K562 (cell line): Measurements from ENCODE around the gene LRMDA. TPM values are rescaled to one million over a fixed set of nuclear protein-coding genes. Genes with fewer than 3 reads are reported as not detected.

Source experiments
- ATAC-seq: fragments of 200-7000 bp; cut with Tn5 transposase; 3 replicates; pipeline ENCODE4 v1.9.1; 2020; ENCODE audit warnings: moderate library complexity
- BruUV-seq: library from RNA; stranded (reverse); fragments of 400-500 nt; replicated peaks from 2 replicates; lab custom pipeline; 2021; lab: Mats Ljungman, UMichigan
- CTCF ChIA-PET: fragments of 300-600 bp; formaldehyde crosslinking; extraction: SDS; loops from one replicate; lab custom pipeline; 2021; ENCODE audit warnings: low intra/inter-chr PET ratio; lab: Yijun Ruan, JAX
- POLR2A ChIA-PET: fragments of 300-600, 350-650 bp; sonication (Branson Sonifier 250); formaldehyde crosslinking; extraction: SDS; loops from one replicate; lab custom pipeline; 2021; ENCODE audit warnings: antibody characterized with exemption, inconsistent platforms; lab: Yijun Ruan, JAX
- DNase-seq, 4 experiments: peaks; one replicate each; pipeline versions ENCODE4 v3.0.0 to v3.0.0-alpha.2; 2011 to 2018; ENCODE audit warnings: low spot score in 3 of 4, mixed read lengths in 3 of 4; ENCODE audit errors: extremely low read depth in 1 of 4
- FAIRE-seq: peaks from 2 replicates; lab custom pipeline; 2011; peaks lifted over from hg19 to GRCh38; lab: Jason Lieb, UNC
- H2AFZ ChIP-seq: 2 replicates; pipeline ENCODE4 v1.6.0; 2011; ENCODE audit warnings: low read depth, low read length, control low read depth, inconsistent platforms
- H3K27ac ChIP-seq: fragments of 200-600 bp; 3 replicates; pipeline ENCODE4 v1.8.0; 2011; ENCODE audit warnings: low read depth, mild to moderate bottlenecking, control low read depth, inconsistent platforms, low read length, moderate library complexity, mixed read lengths; ENCODE audit errors: extremely low read depth
- H3K27me3 ChIP-seq, 2 experiments: fragments of 300-600 bp in 1 of 2; 2 replicates in 1 of 2; 3 replicates in 1 of 2; pipeline versions ENCODE4 v1.6.0 to v1.8.0; 2011; ENCODE audit warnings: inconsistent platforms in 2 of 2, low read length in 2 of 2, mild to moderate bottlenecking in 1 of 2, mixed read lengths in 1 of 2, moderate library complexity in 1 of 2; ENCODE audit not compliant: control insufficient read depth in 2 of 2, insufficient read depth in 2 of 2
- H3K36me3 ChIP-seq: fragments of 300-600 bp; 3 replicates; pipeline ENCODE4 v1.8.0; 2011; ENCODE audit warnings: mild to moderate bottlenecking, low read length, inconsistent platforms; ENCODE audit not compliant: control insufficient read depth, insufficient read depth
- H3K4me1 ChIP-seq, 2 experiments: fragments of 200-600 bp in 1 of 2; replicated peaks in 1 of 2; 2 replicates in 1 of 2; 3 replicates in 1 of 2; pipeline versions ENCODE4 v1.5.1 to v1.8.0; 2011; ENCODE audit warnings: inconsistent platforms in 2 of 2, low read length in 2 of 2, mild to moderate bottlenecking in 1 of 2, mixed read lengths in 1 of 2, moderate library complexity in 1 of 2; ENCODE audit not compliant: control insufficient read depth in 2 of 2, insufficient read depth in 2 of 2
- H3K4me2 ChIP-seq: 2 replicates; pipeline ENCODE4 v1.6.1; 2011; ENCODE audit warnings: low read length, control low read depth, inconsistent platforms, mixed read lengths; ENCODE audit not compliant: insufficient read depth
- H3K4me3 ChIP-seq: fragments of 200-600 bp; sonication (generic), shearing (Covaris generic); 2 replicates; pipeline ENCODE4 v1.5.1; 2016; ENCODE audit warnings: control low read depth, inconsistent platforms
- H3K79me2 ChIP-seq: fragments of 200-600 bp; 3 replicates; pipeline ENCODE4 v1.8.0; 2011; ENCODE audit warnings: low read length, inconsistent platforms; ENCODE audit not compliant: control insufficient read depth, insufficient read depth
- H3K9ac ChIP-seq, 2 experiments: 2 replicates each; pipeline versions ENCODE4 v1.6.0 to v1.6.1; 2011; ENCODE audit warnings: low read depth in 2 of 2, low read length in 2 of 2, control low read depth in 1 of 2, inconsistent platforms in 1 of 2, mild to moderate bottlenecking in 1 of 2, mixed read lengths in 1 of 2; ENCODE audit not compliant: insufficient read depth in 1 of 2
- H3K9me1 ChIP-seq: one replicate; pipeline ENCODE4 v1.6.0; 2011; ENCODE audit warnings: inconsistent platforms, mild to moderate bottlenecking, low read length, moderate library complexity; ENCODE audit not compliant: control insufficient read depth, insufficient read depth
- H3K9me3 ChIP-seq: replicated peaks from 2 replicates; pipeline ENCODE4 v1.5.1; 2011; ENCODE audit warnings: low read depth, low read length, inconsistent platforms; ENCODE audit not compliant: control insufficient read depth, insufficient read depth
- H4K20me1 ChIP-seq: replicated peaks from 2 replicates; pipeline ENCODE4 v1.6.1; 2011; ENCODE audit warnings: low read length, inconsistent platforms, mixed read lengths; ENCODE audit not compliant: control insufficient read depth, insufficient read depth
- BCOR ChIP-seq: fragments of 450-650 bp; IDR thresholded peaks from 2 replicates; pipeline ENCODE4 v1.6.1; 2016
- E2F5 ChIP-seq: sonication (generic); formaldehyde crosslinking; IDR thresholded peaks from 2 replicates; pipeline ENCODE4 v1.8.0; 2022; ENCODE audit warnings: mild to moderate bottlenecking, missing genetic modification reagents
- FOXP1 ChIP-seq: sonication (generic); formaldehyde crosslinking; IDR thresholded peaks from 2 replicates; pipeline ENCODE4 v1.8.0; 2022; ENCODE audit warnings: mild to moderate bottlenecking, missing genetic modification reagents
- KLF16 ChIP-seq: IDR thresholded peaks from 2 replicates; pipeline ENCODE4 v1.6.1; 2016; ENCODE audit warnings: antibody characterized with exemption
- MYC ChIP-seq, 2 experiments: fragments of 250-450 bp in 1 of 2; sonication (Bioruptor Pico) in 1 of 2; IDR thresholded peaks; 2 replicates each; pipeline versions ENCODE4 v1.5.1 to v1.6.1; 2012 to 2021; ENCODE audit warnings: low read depth in 2 of 2, borderline replicate concordance in 1 of 2, improper control_type of control experiment in 1 of 2, low read length in 1 of 2, mild to moderate bottlenecking in 1 of 2, moderate library complexity in 1 of 2
- PRDM10 ChIP-seq: fragments of 450-650 bp; IDR thresholded peaks from 2 replicates; pipeline ENCODE4 v1.6.1; 2018; ENCODE audit not compliant: partially characterized antibody
- SMAD4 ChIP-seq: fragments of 250-450 bp; sonication (Bioruptor Pico); conservative IDR thresholded peaks from 2 replicates; pipeline ENCODE4 v1.8.0; 2021; ENCODE audit warnings: inconsistent platforms, mild to moderate bottlenecking, moderate library complexity
- ZNF311 ChIP-seq: fragments of 250-450 bp; sonication (Bioruptor Pico); IDR thresholded peaks from 2 replicates; pipeline ENCODE4 v1.4.0; 2020; ENCODE audit warnings: mild to moderate bottlenecking, moderate library complexity
- WGBS: fragments of 100-300 bp; shearing (Covaris generic); methylation state at CpG from one replicate; pipeline ENCODE4 v1.1.6; 2016; ENCODE audit warnings: low coverage, mixed read lengths; ENCODE audit not compliant: insufficient coverage; ENCODE audit errors: missing lambda C conversion rate; 5-methylcytosine and 5-hydroxymethylcytosine counted together
- in situ Hi-C: fragments of 300-500 bp; cut with MboI; formaldehyde crosslinking; loops from 4 replicates; pipeline ENCODE4 v1.15.0; 2018; ENCODE audit warnings: inconsistent platforms, mixed read lengths
- intact Hi-C: fragments of 100-400 bp; cut with micrococcal nuclease; formaldehyde crosslinking; loops from 2 replicates; pipeline ENCODE4 v1.14.2; 2022
- polyA plus RNA-seq, 8 experiments: library from polyadenylated mRNA; depleted of rRNA in 4 of 8; stranded (reverse) in 5 of 8; unstranded in 3 of 8; fragments of >200 nt; fragmentation: Nextera tagmentation in 2 of 8; fragmentation: Illumina TruSeq in 1 of 8; extraction: Ambion mirVana in 2 of 8; extraction: Trizol in 1 of 8; gene quantifications; 2 replicates each; pipeline versions ENCODE4 v1.2.1 to v1.2.3, GENCODE V29; 2011 to 2014; ENCODE audit warnings: inconsistent platforms in 1 of 8, missing spikeins in 1 of 8
- total RNA-seq, 7 experiments: library from RNA; depleted of rRNA in 6 of 7; stranded (reverse); fragments of >200 nt in 6 of 7; fragmentation: Illumina TruSeq in 2 of 7; extraction: Trizol in 2 of 7; gene quantifications; 2 replicates each; pipeline versions ENCODE4 v1.2.1 to v1.2.3, GENCODE V29; 2011 to 2021; ENCODE audit warnings: low replicate concordance in 1 of 7
- TF ChIP-seq, protein P1 (sequence below): sonication (generic); formaldehyde crosslinking; IDR thresholded peaks from 2 replicates; pipeline ENCODE4 v1.8.0; 2023; ENCODE audit warnings: mild to moderate bottlenecking, missing genetic modification reagents

The LRMDA gene
- total and polyA plus RNA-seq, 9 of the 15 experiments (the other 6 are each of a cell fraction or from before 2014, with no cell fraction given), result 0.25 TPM; not detected in 8

DNA sequence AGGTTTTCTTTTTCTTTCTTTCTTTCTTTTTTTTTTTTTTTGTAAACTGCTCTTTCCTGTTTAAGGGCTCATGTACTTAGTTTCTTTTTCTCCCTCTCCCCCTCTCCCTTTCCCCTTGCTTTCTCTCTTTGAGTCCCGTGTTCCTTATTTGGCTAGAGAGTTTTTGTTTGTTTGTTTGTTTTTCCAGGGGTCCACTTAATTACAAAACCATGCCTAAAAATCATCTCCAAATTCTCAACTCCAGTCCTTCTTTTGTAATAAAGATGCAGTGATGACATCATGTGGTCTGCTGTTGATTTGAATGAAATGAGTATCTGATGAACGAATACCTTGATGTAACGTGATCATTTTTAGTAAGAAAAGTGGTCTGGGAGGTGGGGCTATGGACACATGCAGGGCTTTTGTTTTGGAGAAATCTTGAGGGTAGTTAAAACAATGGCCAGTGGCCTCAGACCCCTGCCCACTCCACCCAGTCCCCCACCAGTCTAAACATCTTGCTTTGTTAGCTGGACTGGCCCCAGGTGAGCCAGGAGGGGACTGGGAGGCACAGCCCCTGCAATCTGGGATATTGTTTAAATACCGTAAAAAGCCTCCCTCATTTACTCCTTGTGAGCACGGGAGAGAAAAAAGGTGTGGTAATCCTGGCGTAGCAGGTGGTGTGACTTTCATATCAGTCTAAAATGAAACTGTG, 165.7 kb downstream of the LRMDA start:
- Histone ChIP-seq H3K4me1 (no peaks in the 10 kb centered on the region), H3K9me3 (no peaks in the 10 kb centered on the region), H3K9ac (no peak overlapping the region), H2AFZ (no peak overlapping the region), H3K27me3 (peaks cover 4 to 17% of the 10 kb centered on the region in 2 experiments; a peak in 4 of 5 replicates), H3K27ac (no peak overlapping the region), H3K4me2 (no peak overlapping the region), H3K4me3 (no peak overlapping the region), H4K20me1 (no peaks in the 10 kb centered on the region), H3K36me3 (no peaks in the 10 kb centered on the region), H3K79me2 (no peaks in the 10 kb centered on the region), H3K9me1 (no peaks in the 10 kb centered on the region)
- no peak for ATAC-seq
- no peak for FAIRE-seq
- DNase-seq, result no peak
- ChIA-PET POLR2A (interaction anchor here (0.7 to 1.3 kb wide), 3 partner anchors 7 to 74 kb away, joined by 3 to 5 read pairs (median 4); no protein-coding TSS in a partner anchor), CTCF (no interaction called here)
- in situ Hi-C loops (no loop called here), intact Hi-C loops (no loop called here)
- WGBS, result 0% methylated on average over 6 of the region's 6 CpGs
- BruUV-seq, result no TSS peak
- TF ChIP-seq KLF16, result no peak
- no peak for TF ChIP-seq PRDM10
- TF ChIP-seq, protein P1, sequence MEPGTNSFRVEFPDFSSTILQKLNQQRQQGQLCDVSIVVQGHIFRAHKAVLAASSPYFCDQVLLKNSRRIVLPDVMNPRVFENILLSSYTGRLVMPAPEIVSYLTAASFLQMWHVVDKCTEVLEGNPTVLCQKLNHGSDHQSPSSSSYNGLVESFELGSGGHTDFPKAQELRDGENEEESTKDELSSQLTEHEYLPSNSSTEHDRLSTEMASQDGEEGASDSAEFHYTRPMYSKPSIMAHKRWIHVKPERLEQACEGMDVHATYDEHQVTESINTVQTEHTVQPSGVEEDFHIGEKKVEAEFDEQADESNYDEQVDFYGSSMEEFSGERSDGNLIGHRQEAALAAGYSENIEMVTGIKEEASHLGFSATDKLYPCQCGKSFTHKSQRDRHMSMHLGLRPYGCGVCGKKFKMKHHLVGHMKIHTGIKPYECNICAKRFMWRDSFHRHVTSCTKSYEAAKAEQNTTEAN (CRISPR knock-in tag), result no peak
- no peak for TF ChIP-seq MYC (IDR thresholded peaks at IDR 0.05; ENCODE audit: low read depth, low read length)
- TF ChIP-seq MYC (CRISPR knock-in tag; IDR thresholded peaks at IDR 0.05; ENCODE audit: borderline replicate concordance, low read depth), result no peak
- no peak for TF ChIP-seq ZNF311 (CRISPR knock-in tag)
- no peak for TF ChIP-seq BCOR
- no peak for TF ChIP-seq E2F5 (CRISPR knock-in tag)
- no peak for TF ChIP-seq SMAD4
- no peak for TF ChIP-seq FOXP1 (CRISPR knock-in tag)
